Stimulated activated CD8-positive, alpha-beta memory T cell treated with anti-CD3 and anti-CD28 coated beads, Interleukin-15, amount 100 ng/mL, for 24 hours (primary cell): ENCODE measurements around the gene GBE1.
A peak's percentile ranks its signal among the peaks of the same experiment; 100 is the strongest.
"Not testable (repeated sequence)": the region's sequence is repeated elsewhere in the genome, so short reads cannot be mapped to it uniquely, and the experiment has no call there.

Experiments used
- DNase-seq: peaks from one replicate; pipeline ENCODE4 v3.0.0-alpha.2; 2020; ENCODE audit warnings: low read depth

GBE1 gene

GRCh38 chr3:81531263-81531662 lies 230.2 kb downstream of the GBE1 start:
- DNase-seq = no peak

GRCh38 chr3:81530180-81530939 lies 231.1 kb downstream of the GBE1 start:
- no peak for DNase-seq

- no peak for DNase-seq
Measured at GRCh38 chr3:81521855-81522254, 239.6 kb downstream of the GBE1 start.

- no peak for DNase-seq
Measured at GRCh38 chr3:81518945-81519344, 242.5 kb downstream of the GBE1 start.

- DNase-seq = no peak
Measured at GRCh38 chr3:81516042-81516441, 245.4 kb downstream of the GBE1 start.

GRCh38 chr3:81513591-81513990 lies 247.9 kb downstream of the GBE1 start:
- no peak for DNase-seq

GRCh38 chr3:81503026-81503425 lies 258.4 kb downstream of the GBE1 start:
- no peak for DNase-seq

GRCh38 chr3:81502236-81502635 lies 259.2 kb downstream of the GBE1 start:
- DNase-seq = no peak

- no peak for DNase-seq
Measured at GRCh38 chr3:81500039-81500438, 261.4 kb downstream of the GBE1 start.

- DNase-seq = no peak
Measured at GRCh38 chr3:81497572-81498251, 263.7 kb downstream of the GBE1 start.

- no peak for DNase-seq
Measured at GRCh38 chr3:81496407-81497104, 264.9 kb downstream of the GBE1 start.

GRCh38 chr3:81492471-81492870 lies 269.0 kb downstream of the GBE1 start:
- DNase-seq = not testable (repeated sequence)

GRCh38 chr3:81492040-81492439 lies 269.4 kb downstream of the GBE1 start:
- DNase-seq = no peak

GRCh38 chr3:81490541-81491288 lies 270.7 kb downstream of the GBE1 start:
- DNase-seq = peak; percentile 53

GRCh38 chr3:81485444-81485865 lies 276.0 kb downstream of the GBE1 start:
- DNase-seq = no peak

- DNase-seq = no peak
Measured at GRCh38 chr3:81484520-81484919, 276.9 kb downstream of the GBE1 start.

GRCh38 chr3:81483046-81483445 lies 278.4 kb downstream of the GBE1 start:
- no peak for DNase-seq

GRCh38 chr3:81477740-81478139 lies 283.7 kb downstream of the GBE1 start:
- DNase-seq = no peak

GRCh38 chr3:81476692-81477091 lies 284.8 kb downstream of the GBE1 start:
- no peak for DNase-seq

GRCh38 chr3:81472600-81473362 lies 288.7 kb downstream of the GBE1 start:
- no peak for DNase-seq

- no peak for DNase-seq
Measured at GRCh38 chr3:81470524-81471278, 290.7 kb downstream of the GBE1 start.
